ENCODE results near the gene SGCE.

DNA sequence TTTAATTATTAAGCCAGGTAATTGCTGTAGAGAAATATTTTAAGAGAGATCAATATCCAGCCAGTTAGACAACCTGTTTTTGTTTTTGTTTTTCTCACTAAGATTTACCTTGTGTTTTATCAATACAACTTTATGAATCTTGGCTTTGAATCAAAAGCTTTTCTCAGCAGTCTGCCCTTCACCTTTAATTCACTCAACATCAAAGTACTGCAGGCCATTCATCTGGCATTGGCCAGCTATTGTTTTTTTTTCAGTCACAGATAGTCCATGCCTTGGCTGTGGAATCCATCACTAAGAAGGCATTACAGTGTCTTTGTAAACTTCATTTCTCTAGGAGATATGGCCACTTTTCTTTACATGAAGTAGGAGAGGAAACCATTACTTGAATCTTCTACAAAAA, 20.2 kb downstream of the SGCE start:
- TF ChIP-seq, protein P1, sequence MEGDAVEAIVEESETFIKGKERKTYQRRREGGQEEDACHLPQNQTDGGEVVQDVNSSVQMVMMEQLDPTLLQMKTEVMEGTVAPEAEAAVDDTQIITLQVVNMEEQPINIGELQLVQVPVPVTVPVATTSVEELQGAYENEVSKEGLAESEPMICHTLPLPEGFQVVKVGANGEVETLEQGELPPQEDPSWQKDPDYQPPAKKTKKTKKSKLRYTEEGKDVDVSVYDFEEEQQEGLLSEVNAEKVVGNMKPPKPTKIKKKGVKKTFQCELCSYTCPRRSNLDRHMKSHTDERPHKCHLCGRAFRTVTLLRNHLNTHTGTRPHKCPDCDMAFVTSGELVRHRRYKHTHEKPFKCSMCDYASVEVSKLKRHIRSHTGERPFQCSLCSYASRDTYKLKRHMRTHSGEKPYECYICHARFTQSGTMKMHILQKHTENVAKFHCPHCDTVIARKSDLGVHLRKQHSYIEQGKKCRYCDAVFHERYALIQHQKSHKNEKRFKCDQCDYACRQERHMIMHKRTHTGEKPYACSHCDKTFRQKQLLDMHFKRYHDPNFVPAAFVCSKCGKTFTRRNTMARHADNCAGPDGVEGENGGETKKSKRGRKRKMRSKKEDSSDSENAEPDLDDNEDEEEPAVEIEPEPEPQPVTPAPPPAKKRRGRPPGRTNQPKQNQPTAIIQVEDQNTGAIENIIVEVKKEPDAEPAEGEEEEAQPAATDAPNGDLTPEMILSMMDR (conservative IDR thresholded peaks at IDR 0.05; ENCODE audit: low read length) = no peak
- TF ChIP-seq EZH2phosphoT487 (IDR thresholded peaks at IDR 0.05; ENCODE audit: borderline replicate concordance, low read depth, low read length) = no peak
